B cell (primary cell): ENCODE data around the gene TMEM52. TPM values are rescaled to one million over a fixed set of nuclear protein-coding genes. Genes with fewer than 3 reads are reported as not detected.

Experiments used
- ATAC-seq: fragments of 200-7000 bp; cut with Tn5 transposase; one replicate; pipeline ENCODE4 v1.10.0; 2021; ENCODE audit warnings: low read depth, mild to moderate bottlenecking, moderate number of reproducible peaks, moderate library complexity
- CTCF ChIA-PET: fragments of 350-600 bp; sonication (Branson Sonifier 250); formaldehyde crosslinking; loops from one replicate; lab custom pipeline; 2021; ENCODE audit warnings: antibody characterized with exemption, inconsistent platforms; lab: Charles Lee
- POLR2A ChIA-PET: fragments of 350-600 bp; sonication (Branson Sonifier 250); formaldehyde crosslinking; loops from one replicate; lab custom pipeline; 2021; ENCODE audit warnings: antibody characterized with exemption; lab: Charles Lee
- DNase-seq: peaks from one replicate; pipeline ENCODE4 v3.0.0; 2013
- H2AFZ ChIP-seq: 2 replicates; pipeline ENCODE4 v1.6.1; 2012; ENCODE audit warnings: mild to moderate bottlenecking, low read depth, low read length; ENCODE audit not compliant: insufficient read depth, poor library complexity, severe bottlenecking
- H3K27ac ChIP-seq, 2 donors: 1 replicate in 1 of 2; 2 replicates in 1 of 2; pipeline ENCODE4 v1.5.1; 2012 to 2013; ENCODE audit warnings: low read length in 2 of 2, mild to moderate bottlenecking in 2 of 2, moderate library complexity in 1 of 2
- H3K27me3 ChIP-seq, 4 experiments: fragments of 200-600 bp in 1 of 4; sonication (generic) in 1 of 4; replicated peaks in 1 of 4; 1 replicate in 2 of 4; 2 replicates in 2 of 4; pipeline versions ENCODE4 v1.6.1 to v1.7.0; 2013 to 2016; ENCODE audit warnings: low read length in 3 of 4, mild to moderate bottlenecking in 2 of 4, mixed read lengths in 1 of 4, moderate library complexity in 1 of 4; ENCODE audit not compliant: insufficient read depth in 4 of 4, control insufficient read depth in 3 of 4; ENCODE audit errors: control extremely low read depth in 1 of 4
- H3K36me3 ChIP-seq, 2 experiments: replicated peaks in 1 of 2; 1 replicate in 1 of 2; 2 replicates in 1 of 2; pipeline versions ENCODE4 v1.6.1 to v1.7.1; 2013; ENCODE audit warnings: low read length in 1 of 2; ENCODE audit not compliant: insufficient read depth in 2 of 2, control insufficient read depth in 1 of 2; ENCODE audit errors: control extremely low read depth in 1 of 2, extremely low read depth in 1 of 2
- H3K4me1 ChIP-seq, 2 donors: fragments of 200-600 bp in 1 of 2; sonication (generic) in 1 of 2; 1 replicate in 1 of 2; 2 replicates in 1 of 2; pipeline versions ENCODE4 v1.5.1 to v1.6.1; 2013 to 2017; ENCODE audit warnings: low read length in 2 of 2; ENCODE audit not compliant: control insufficient read depth in 2 of 2, insufficient read depth in 2 of 2
- H3K4me2 ChIP-seq: replicated peaks from 2 replicates; pipeline ENCODE3; 2012; ENCODE audit warnings: mild to moderate bottlenecking, low read depth, low read length; ENCODE audit not compliant: poor library complexity, severe bottlenecking
- H3K4me3 ChIP-seq, 5 experiments: fragments of 200-600 bp in 1 of 5; sonication (generic) in 1 of 5; 1 replicate in 3 of 5; 2 replicates in 2 of 5; pipeline versions ENCODE4 v1.5.1 to v1.7.0; 2011 to 2016; ENCODE audit warnings: low read length in 4 of 5, mild to moderate bottlenecking in 4 of 5, low read depth in 2 of 5, control low read depth in 1 of 5, moderate library complexity in 1 of 5; ENCODE audit not compliant: insufficient read depth in 1 of 5; ENCODE audit errors: control extremely low read depth in 1 of 5, extremely low read depth in 1 of 5
- H3K79me2 ChIP-seq: fragments of 200-600 bp; sonication (generic); one replicate; pipeline ENCODE4 v1.6.0; 2016; ENCODE audit warnings: low read length; ENCODE audit not compliant: control insufficient read depth, insufficient read depth
- H3K9ac ChIP-seq: fragments of 200-600 bp; sonication (generic); 2 replicates; pipeline ENCODE4 v1.6.1; 2017; ENCODE audit warnings: mild to moderate bottlenecking, low read length, moderate library complexity
- H3K9me3 ChIP-seq, 3 donors: one replicate each; pipeline versions ENCODE4 v1.6.1 to v1.7.1; 2013; ENCODE audit warnings: low read length in 2 of 3; ENCODE audit not compliant: control insufficient read depth in 2 of 3, insufficient read depth in 1 of 3; ENCODE audit errors: control extremely low read depth in 1 of 3
- H4K20me1 ChIP-seq: 2 replicates; pipeline ENCODE4 v1.6.0; 2012; ENCODE audit warnings: mild to moderate bottlenecking, low read length; ENCODE audit not compliant: insufficient read depth, control insufficient read depth, poor library complexity, severe bottlenecking
- H3K27ac Mint-ChIP-seq: one replicate; pipeline ENCODE4 v1.8.0; 2021; ENCODE audit warnings: mixed read lengths
- H3K27me3 Mint-ChIP-seq: one replicate; pipeline ENCODE4 v1.8.0; 2021; ENCODE audit warnings: mixed read lengths
- H3K4me1 Mint-ChIP-seq: one replicate; pipeline ENCODE4 v1.8.0; 2021; ENCODE audit warnings: mixed read lengths
- H3K4me3 Mint-ChIP-seq: one replicate; pipeline ENCODE4 v1.8.0; 2021; ENCODE audit warnings: mixed read lengths
- H3K9me3 Mint-ChIP-seq: one replicate; pipeline ENCODE4 v1.8.0; 2022; ENCODE audit warnings: mixed read lengths; ENCODE audit not compliant: insufficient read depth
- EZH2 ChIP-seq: IDR thresholded peaks from 2 replicates; pipeline ENCODE4 v1.6.1; 2012; ENCODE audit warnings: borderline replicate concordance, low read depth, mild to moderate bottlenecking, moderate library complexity, low read length; ENCODE audit not compliant: insufficient read depth, poor library complexity, severe bottlenecking
- WGBS: methylation state at CpG from one replicate; pipeline ENCODE4 v1.1.5; 2013; ENCODE audit warnings: missing lambda C conversion rate; ENCODE audit not compliant: insufficient coverage; 5-methylcytosine and 5-hydroxymethylcytosine counted together
- intact Hi-C: fragments of 100-400 bp; cut with micrococcal nuclease; formaldehyde crosslinking; loops from one replicate; pipeline ENCODE4 v1.10.0; 2022
- polyA plus RNA-seq: library from polyadenylated mRNA; depleted of rRNA; stranded (reverse); fragments of >200 nt; gene quantifications from 2 replicates; pipeline ENCODE4 v1.2.3, GENCODE V29; 2012
- total RNA-seq, 2 donors: library from RNA; stranded (reverse); fragments of 120-200 nt in 1 of 2; gene quantifications; 1 replicate in 1 of 2; 2 replicates in 1 of 2; pipeline versions ENCODE4 v1.2.3 to v1.2.4, GENCODE V29; 2013 to 2022
- TF ChIP-seq, protein P1 (sequence below): fragments of 200-600 bp; IDR thresholded peaks from one replicate; pipeline ENCODE4 v1.8.0; 2022; ENCODE audit warnings: antibody characterized with exemption, mild to moderate bottlenecking

TMEM52 gene
- total and polyA plus RNA-seq, 2 donors (not counting 1 experiment from before 2014, with no cell fraction given): 0.69 to 1.00 TPM

DNA sequence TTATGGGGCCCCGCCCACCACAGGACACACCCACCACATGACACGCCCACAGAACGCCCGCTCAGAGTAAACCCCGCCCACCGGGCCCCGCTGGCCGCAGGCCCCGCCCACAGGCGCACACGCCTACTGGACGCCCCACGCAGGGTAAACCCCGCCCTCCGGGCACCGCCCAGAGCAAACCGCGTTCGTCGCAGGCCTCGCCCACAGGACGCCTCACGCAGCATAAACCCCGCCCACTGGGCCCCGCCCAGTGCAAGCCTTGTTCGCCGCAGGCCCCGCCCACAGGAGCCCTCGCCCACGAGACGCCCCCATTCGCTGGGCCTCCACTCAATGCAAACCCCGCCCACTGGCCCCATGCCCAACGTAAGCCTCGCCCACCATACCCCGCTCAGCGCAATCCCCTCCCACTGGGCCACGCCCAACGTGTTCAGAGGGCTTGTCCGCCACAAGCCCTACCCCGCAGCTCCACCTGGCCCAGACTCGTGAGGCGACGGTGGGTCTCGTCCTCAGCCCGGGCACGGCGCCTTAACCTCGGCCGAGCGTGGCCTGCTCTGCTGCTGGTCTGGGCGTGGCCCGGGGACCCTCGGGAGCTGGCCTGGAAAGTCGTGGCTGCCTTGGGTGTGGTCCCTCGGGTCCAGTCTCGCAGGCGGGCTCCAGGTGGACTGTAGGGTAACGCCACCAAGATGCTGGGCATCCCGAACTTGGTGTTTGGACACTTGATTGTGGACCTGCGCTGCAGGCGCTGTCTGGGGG lies 401 bp upstream of the TMEM52 start:
- H3K4me1 ChIP-seq: peaks cover 12 to 22% of the 10 kb centered on the region in 2 donors
- ChIA-PET CTCF (interaction anchor here (1.7 kb wide), 1 partner anchor 10 kb away, joined by 6 read pairs; no protein-coding TSS in a partner anchor), POLR2A (interaction anchor here (0.7 to 1.0 kb wide), 2 partner anchors 10 to 12 kb away, joined by 3 read pairs; no protein-coding TSS in a partner anchor)
- H3K27me3 ChIP-seq: peaks cover 0 to 18% (median 0%) of the 10 kb centered on the region in 4 experiments
- H3K9ac ChIP-seq: peak overlapping the region; percentile 66
- peak overlapping the region; percentile 73 for H2AFZ ChIP-seq
- no peaks in the 10 kb centered on the region for H3K79me2 ChIP-seq
- H3K9me3 Mint-ChIP-seq: no peaks in the 10 kb centered on the region
- H3K27me3 Mint-ChIP-seq: peaks cover under 1% of the 10 kb centered on the region
- peaks cover 0 to 8% (median 0%) of the 10 kb centered on the region in 3 donors for H3K9me3 ChIP-seq
- peak overlapping the region in 4 of 5 experiments; percentile 37 to 67 (median 60) for H3K4me3 ChIP-seq
- H4K20me1 ChIP-seq: no peaks in the 10 kb centered on the region
- peaks cover 4% of the 10 kb centered on the region for H3K4me1 Mint-ChIP-seq
- peak overlapping the region; percentile 79 for H3K4me3 Mint-ChIP-seq
- TF ChIP-seq, protein P1, sequence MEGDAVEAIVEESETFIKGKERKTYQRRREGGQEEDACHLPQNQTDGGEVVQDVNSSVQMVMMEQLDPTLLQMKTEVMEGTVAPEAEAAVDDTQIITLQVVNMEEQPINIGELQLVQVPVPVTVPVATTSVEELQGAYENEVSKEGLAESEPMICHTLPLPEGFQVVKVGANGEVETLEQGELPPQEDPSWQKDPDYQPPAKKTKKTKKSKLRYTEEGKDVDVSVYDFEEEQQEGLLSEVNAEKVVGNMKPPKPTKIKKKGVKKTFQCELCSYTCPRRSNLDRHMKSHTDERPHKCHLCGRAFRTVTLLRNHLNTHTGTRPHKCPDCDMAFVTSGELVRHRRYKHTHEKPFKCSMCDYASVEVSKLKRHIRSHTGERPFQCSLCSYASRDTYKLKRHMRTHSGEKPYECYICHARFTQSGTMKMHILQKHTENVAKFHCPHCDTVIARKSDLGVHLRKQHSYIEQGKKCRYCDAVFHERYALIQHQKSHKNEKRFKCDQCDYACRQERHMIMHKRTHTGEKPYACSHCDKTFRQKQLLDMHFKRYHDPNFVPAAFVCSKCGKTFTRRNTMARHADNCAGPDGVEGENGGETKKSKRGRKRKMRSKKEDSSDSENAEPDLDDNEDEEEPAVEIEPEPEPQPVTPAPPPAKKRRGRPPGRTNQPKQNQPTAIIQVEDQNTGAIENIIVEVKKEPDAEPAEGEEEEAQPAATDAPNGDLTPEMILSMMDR: no peak
- TF ChIP-seq EZH2: no peak
- peak; percentile 88 for ATAC-seq
- DNase-seq: peak; percentile 100
- 9% methylated on average over 62 of the region's 62 CpGs for WGBS
- intact Hi-C loops: loop anchor here (1.0 to 5.0 kb wide), 7 partner anchors 10 to 608 kb away; partner anchors contain the start of genes GNB1, MIB2, NADK and PANK4
- peak overlapping the region; percentile 96 for H3K4me2 ChIP-seq
- H3K27ac ChIP-seq: peak overlapping the region in 1 of 2 donors; percentile 51
- H3K27ac Mint-ChIP-seq: peak overlapping the region; percentile 62
- H3K36me3 ChIP-seq: no peaks in the 10 kb centered on the region
